Erythroblast (primary cell): Measurements from ENCODE around the gene LSAMP.

Source experiments
- GATA1 ChIP-seq: IDR thresholded peaks from 2 replicates; pipeline ENCODE4 v1.6.1; 2011; ENCODE audit warnings: low read depth, mild to moderate bottlenecking, control low read depth, low read length, moderate library complexity
- POLR2A ChIP-seq: IDR thresholded peaks from 2 replicates; pipeline ENCODE4 v1.6.1; 2011; ENCODE audit warnings: mild to moderate bottlenecking, low read length

GRCh38 chr3:115901008-115901407, 544.3 kb downstream of the LSAMP start:
- TF ChIP-seq POLR2A (no peak), GATA1 (no peak)
